ENCODE data around the gene EYS. TPM values are rescaled to one million over a fixed set of nuclear protein-coding genes. Genes with fewer than 3 reads are reported as not detected.
A peak's percentile ranks its signal among the peaks of the same experiment; 100 is the strongest.

EYS gene
- total and polyA plus RNA-seq, 2 of the 13 experiments (the other 11 are each of a cell fraction or from before 2014, with no cell fraction given) = 0.04 to 0.07 TPM

DNA sequence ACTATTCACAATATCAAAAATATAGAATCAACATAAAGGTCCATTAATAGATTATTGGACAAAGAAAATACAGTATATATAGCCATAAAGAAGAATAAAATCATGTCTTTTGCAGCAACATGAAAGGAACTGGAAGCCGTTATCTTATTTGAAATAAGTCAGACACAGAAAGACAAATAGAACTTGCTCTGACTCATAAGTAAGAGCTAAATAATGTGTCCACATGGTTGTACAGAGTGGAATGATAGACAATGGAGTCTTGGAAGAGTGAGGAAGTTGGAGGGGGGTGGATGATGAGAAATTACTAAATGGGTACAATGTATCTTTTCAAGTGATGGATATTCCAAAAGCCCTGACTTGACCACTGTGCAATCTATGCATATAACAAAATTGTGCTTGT is 1457.9 kb downstream of the EYS start:
- in situ Hi-C loops (cut with HindIII; ENCODE audit: extremely low pct_ligation_motif_present, low pct_unique_long_range_greater_than_20kb) (no loop called here), intact Hi-C loops (cut with micrococcal nuclease; ENCODE audit: unreplicated experiment) (no loop called here)
- H3K27ac ChIP-seq (ENCODE audit: extremely low read length, insufficient read depth, low read length) = no peak overlapping the region
- no peaks in the 10 kb centered on the region for H3K36me3 ChIP-seq (replicated peaks in 1 of 2; ENCODE audit: control insufficient read depth in 1 of 2, insufficient read depth in 2 of 2, low read length in 2 of 2)
- no TSS peak for BruUV-seq (replicated peaks)
- DNase-seq (ENCODE audit: low spot score) (peak; percentile 26), FAIRE-seq (no peak), ATAC-seq (peak; percentile 40; the same call in 2 of the 3 replicates)
- 4% methylated on average over 1 of the region's 1 CpG for WGBS (ENCODE audit: low lambda C conversion rate)
- no peak overlapping the region for H3K9ac ChIP-seq (ENCODE audit: insufficient read depth, low read depth, low read length)
- no peaks in the 10 kb centered on the region for H3K9me3 ChIP-seq (ENCODE audit: low read length)
- H3K4me2 ChIP-seq (ENCODE audit: low read depth, low read length) = no peak overlapping the region
- H3K4me3 ChIP-seq (replicated peaks in 1 of 3; ENCODE audit: insufficient read depth in 1 of 3, low read depth in 2 of 3, low read length in 3 of 3) = no peak overlapping the region
- H3K4me1 ChIP-seq (ENCODE audit: insufficient read depth, low read length) = no peaks in the 10 kb centered on the region
- no peaks in the 10 kb centered on the region for H4K20me1 ChIP-seq (ENCODE audit: insufficient read depth, low read length)
- no peaks in the 10 kb centered on the region for H3K27me3 ChIP-seq (ENCODE audit: control insufficient read depth in 1 of 2, insufficient read depth in 2 of 2, low read length in 2 of 2)
- H2AFZ ChIP-seq (ENCODE audit: low read length) = no peak overlapping the region
- TF ChIP-seq SRSF9 (IDR thresholded peaks at IDR 0.05; ENCODE audit: borderline replicate concordance, insufficient read depth, low read depth, low read length, poor library complexity, severe bottlenecking) (no peak), CHD4 (IDR thresholded peaks at IDR 0.05; ENCODE audit: borderline replicate concordance, low read length) (no peak), MYNN (CRISPR knock-in tag; IDR thresholded peaks at IDR 0.05; ENCODE audit: low read depth) (no peak), ZNF597 (CRISPR knock-in tag; IDR thresholded peaks at IDR 0.05) (no peak), ZFP36L2 (CRISPR knock-in tag; IDR thresholded peaks at IDR 0.05) (no peak), SIX4 (CRISPR knock-in tag; IDR thresholded peaks at IDR 0.05) (no peak), SOX13 (IDR thresholded peaks at IDR 0.05) (no peak), SOX13 (CRISPR knock-in tag; conservative IDR thresholded peaks at IDR 0.05 in 1 of 2, IDR thresholded peaks at IDR 0.05 in 1 of 2) (peak in 1 of 2 experiments; percentile 44; a peak in 1 of 4 replicates), KDM6A (CRISPR knock-in tag; IDR thresholded peaks at IDR 0.05; ENCODE audit: low read depth) (no peak), REL (CRISPR knock-in tag; conservative IDR thresholded peaks at IDR 0.05) (no peak), ZNF414 (CRISPR knock-in tag; IDR thresholded peaks at IDR 0.05) (no peak), SOX5 (CRISPR knock-in tag; IDR thresholded peaks at IDR 0.05; ENCODE audit: borderline replicate concordance) (peak; percentile 36; the same call in 1 of the 2 replicates), MAX (IDR thresholded peaks at IDR 0.05) (no peak), ZNF660 (CRISPR knock-in tag; IDR thresholded peaks at IDR 0.05; ENCODE audit: borderline replicate concordance, low read depth) (no peak), NFE2 (CRISPR knock-in tag; IDR thresholded peaks at IDR 0.05) (no peak), CBX2 (IDR thresholded peaks at IDR 0.05; ENCODE audit: low read depth, low read length) (no peak), CBX2 (CRISPR knock-in tag; IDR thresholded peaks at IDR 0.05; ENCODE audit: low read depth) (no peak)
- TF ChIP-seq, protein P1, sequence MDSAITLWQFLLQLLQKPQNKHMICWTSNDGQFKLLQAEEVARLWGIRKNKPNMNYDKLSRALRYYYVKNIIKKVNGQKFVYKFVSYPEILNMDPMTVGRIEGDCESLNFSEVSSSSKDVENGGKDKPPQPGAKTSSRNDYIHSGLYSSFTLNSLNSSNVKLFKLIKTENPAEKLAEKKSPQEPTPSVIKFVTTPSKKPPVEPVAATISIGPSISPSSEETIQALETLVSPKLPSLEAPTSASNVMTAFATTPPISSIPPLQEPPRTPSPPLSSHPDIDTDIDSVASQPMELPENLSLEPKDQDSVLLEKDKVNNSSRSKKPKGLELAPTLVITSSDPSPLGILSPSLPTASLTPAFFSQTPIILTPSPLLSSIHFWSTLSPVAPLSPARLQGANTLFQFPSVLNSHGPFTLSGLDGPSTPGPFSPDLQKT (CRISPR knock-in tag; IDR thresholded peaks at IDR 0.05; ENCODE audit: borderline replicate concordance) = no peak
- ChIA-PET CTCF (ENCODE audit: low intra/inter-chr PET ratio, low total read pairs) (no interaction called here), POLR2A (no interaction called here)
- no peaks in the 10 kb centered on the region for H3K79me2 ChIP-seq (ENCODE audit: insufficient read depth, low read length)

Measured in HepG2 (cell line).